ENCODE measurements around the gene NAV2. TPM values are rescaled to one million over a fixed set of nuclear protein-coding genes. Genes with fewer than 3 reads are reported as not detected.

Gene NAV2
- total RNA-seq, 1 donor from 2014 or later = 0.39 TPM

GRCh38 chr11:20047006-20047768, 334.6 kb downstream of the NAV2 start:
- intact Hi-C loops (cut with micrococcal nuclease) = no loop called here
- Mint-ChIP-seq H3K27ac (no peak overlapping the region), H3K9me3 (no peaks in the 10 kb centered on the region), H3K4me3 (ENCODE audit: low read depth) (no peak overlapping the region), H3K4me1 (ENCODE audit: low read depth) (no peaks in the 10 kb centered on the region), H3K27me3 (ENCODE audit: low read depth) (no peaks in the 10 kb centered on the region), H3K36me3 (ENCODE audit: low read depth) (no peaks in the 10 kb centered on the region)
- DNase-seq (ENCODE audit: low spot score) = no peak

- Mint-ChIP-seq H3K9me3 (no peaks in the 10 kb centered on the region), H3K4me3 (ENCODE audit: low read depth) (no peak overlapping the region), H3K27me3 (ENCODE audit: low read depth) (no peaks in the 10 kb centered on the region), H3K27ac (no peak overlapping the region), H3K4me1 (ENCODE audit: low read depth) (no peaks in the 10 kb centered on the region), H3K36me3 (ENCODE audit: low read depth) (no peaks in the 10 kb centered on the region)
- intact Hi-C loops (cut with micrococcal nuclease) = no loop called here
- no peak for DNase-seq (ENCODE audit: low spot score)
These were observed 335.1 kb downstream of the NAV2 start for GRCh38 chr11:20047769-20048154.

GRCh38 chr11:20048246-20048645, 335.6 kb downstream of the NAV2 start:
- Mint-ChIP-seq H3K4me1 (ENCODE audit: low read depth) (no peaks in the 10 kb centered on the region), H3K27ac (no peak overlapping the region), H3K36me3 (ENCODE audit: low read depth) (no peaks in the 10 kb centered on the region), H3K4me3 (ENCODE audit: low read depth) (no peak overlapping the region), H3K9me3 (no peaks in the 10 kb centered on the region), H3K27me3 (ENCODE audit: low read depth) (no peaks in the 10 kb centered on the region)
- DNase-seq (ENCODE audit: low spot score) = no peak
- intact Hi-C loops (cut with micrococcal nuclease) = no loop called here

DNA sequence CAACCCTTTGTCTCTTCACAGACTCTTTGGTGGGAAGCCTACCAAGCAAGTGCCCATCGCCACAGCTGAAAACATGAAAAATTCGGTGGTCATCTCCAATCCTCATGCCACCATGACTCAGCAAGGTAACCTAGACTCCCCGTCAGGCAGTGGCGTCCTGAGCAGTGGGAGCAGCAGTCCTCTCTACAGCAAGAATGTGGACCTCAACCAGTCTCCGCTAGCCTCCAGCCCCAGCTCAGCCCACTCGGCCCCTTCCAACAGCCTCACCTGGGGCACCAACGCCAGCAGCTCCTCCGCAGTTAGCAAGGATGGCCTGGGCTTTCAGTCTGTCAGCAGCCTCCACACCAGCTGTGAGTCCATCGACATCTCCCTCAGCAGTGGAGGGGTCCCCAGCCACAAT, 336.1 kb downstream of the NAV2 start:
- H3K27ac Mint-ChIP-seq = no peak overlapping the region
- no peak overlapping the region for H3K4me3 Mint-ChIP-seq (ENCODE audit: low read depth)
- no peaks in the 10 kb centered on the region for H3K9me3 Mint-ChIP-seq
- intact Hi-C loops (cut with micrococcal nuclease) = no loop called here
- H3K27me3 Mint-ChIP-seq (ENCODE audit: low read depth) = no peaks in the 10 kb centered on the region
- no peaks in the 10 kb centered on the region for H3K4me1 Mint-ChIP-seq (ENCODE audit: low read depth)
- no peaks in the 10 kb centered on the region for H3K36me3 Mint-ChIP-seq (ENCODE audit: low read depth)
- no peak for DNase-seq (ENCODE audit: low spot score)

- H3K27ac Mint-ChIP-seq = no peak overlapping the region
These were observed 336.6 kb downstream of the NAV2 start for GRCh38 chr11:20049231-20049630.

GRCh38 chr11:20050048-20050447, 337.4 kb downstream of the NAV2 start:
- H3K27ac Mint-ChIP-seq = no peak overlapping the region
- no peak for DNase-seq (ENCODE audit: low spot score)
- H3K9me3 Mint-ChIP-seq = no peaks in the 10 kb centered on the region
- peaks cover 2% of the 10 kb centered on the region for H3K27me3 Mint-ChIP-seq (ENCODE audit: low read depth)
- intact Hi-C loops (cut with micrococcal nuclease) = no loop called here
- no peaks in the 10 kb centered on the region for H3K36me3 Mint-ChIP-seq (ENCODE audit: low read depth)
- H3K4me3 Mint-ChIP-seq (ENCODE audit: low read depth) = no peak overlapping the region
- H3K4me1 Mint-ChIP-seq (ENCODE audit: low read depth) = no peaks in the 10 kb centered on the region

More at GRCh38 chr11:20049231-20049630, 336.6 kb downstream of the NAV2 start:
- H3K9me3 Mint-ChIP-seq = no peaks in the 10 kb centered on the region
- no peak overlapping the region for H3K4me3 Mint-ChIP-seq (ENCODE audit: low read depth)
- intact Hi-C loops (cut with micrococcal nuclease) = no loop called here
- no peak for DNase-seq (ENCODE audit: low spot score)
- no peaks in the 10 kb centered on the region for H3K27me3 Mint-ChIP-seq (ENCODE audit: low read depth)
- no peaks in the 10 kb centered on the region for H3K36me3 Mint-ChIP-seq (ENCODE audit: low read depth)
- no peaks in the 10 kb centered on the region for H3K4me1 Mint-ChIP-seq (ENCODE audit: low read depth)

- H3K36me3 Mint-ChIP-seq (ENCODE audit: low read depth) = no peaks in the 10 kb centered on the region
- H3K27me3 Mint-ChIP-seq (ENCODE audit: low read depth) = peaks cover 2% of the 10 kb centered on the region
- H3K4me3 Mint-ChIP-seq (ENCODE audit: low read depth) = no peak overlapping the region
- no peak for DNase-seq (ENCODE audit: low spot score)
- H3K27ac Mint-ChIP-seq = no peak overlapping the region
- no peaks in the 10 kb centered on the region for H3K9me3 Mint-ChIP-seq
- intact Hi-C loops (cut with micrococcal nuclease) = no loop called here
- H3K4me1 Mint-ChIP-seq (ENCODE audit: low read depth) = no peaks in the 10 kb centered on the region
These were observed 338.1 kb downstream of the NAV2 start for GRCh38 chr11:20050551-20051333.

GRCh38 chr11:20051469-20052399, 339.1 kb downstream of the NAV2 start:
- Mint-ChIP-seq H3K27me3 (ENCODE audit: low read depth) (peaks cover 2% of the 10 kb centered on the region), H3K4me1 (ENCODE audit: low read depth) (no peaks in the 10 kb centered on the region), H3K36me3 (ENCODE audit: low read depth) (no peaks in the 10 kb centered on the region), H3K27ac (no peak overlapping the region), H3K9me3 (no peaks in the 10 kb centered on the region), H3K4me3 (ENCODE audit: low read depth) (no peak overlapping the region)
- DNase-seq (ENCODE audit: low spot score) = no peak
- intact Hi-C loops (cut with micrococcal nuclease) = no loop called here

GRCh38 chr11:20053572-20053971, 340.9 kb downstream of the NAV2 start:
- no peak overlapping the region for H3K4me3 Mint-ChIP-seq (ENCODE audit: low read depth)
- intact Hi-C loops (cut with micrococcal nuclease) = no loop called here

DNA sequence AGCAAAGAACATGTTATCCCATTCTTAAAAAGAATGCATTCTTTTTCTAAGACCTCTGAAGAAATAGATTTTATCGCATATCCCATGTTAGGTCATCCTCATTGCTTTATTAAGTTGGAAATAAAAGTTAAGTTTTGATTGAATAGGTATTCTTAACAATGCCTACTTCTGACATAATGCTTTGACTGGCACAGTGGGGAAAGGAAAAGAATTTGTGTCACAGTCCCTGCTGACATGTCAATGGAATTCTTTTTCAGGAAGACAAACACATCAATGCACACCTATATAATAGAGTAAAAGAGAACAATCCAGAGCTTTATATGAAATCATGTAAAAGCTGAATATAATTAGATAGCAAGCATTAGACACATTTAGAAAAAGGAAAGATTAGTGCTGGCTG, 341.9 kb downstream of the NAV2 start:
- no peak for DNase-seq (ENCODE audit: low spot score)
- no peak overlapping the region for H3K4me3 Mint-ChIP-seq (ENCODE audit: low read depth)
- H3K27me3 Mint-ChIP-seq (ENCODE audit: low read depth) = peaks cover 2% of the 10 kb centered on the region
- no peaks in the 10 kb centered on the region for H3K4me1 Mint-ChIP-seq (ENCODE audit: low read depth)
- no peaks in the 10 kb centered on the region for H3K9me3 Mint-ChIP-seq
- intact Hi-C loops (cut with micrococcal nuclease) = no loop called here
- no peak overlapping the region for H3K27ac Mint-ChIP-seq
- no peaks in the 10 kb centered on the region for H3K36me3 Mint-ChIP-seq (ENCODE audit: low read depth)

More at GRCh38 chr11:20053572-20053971, 340.9 kb downstream of the NAV2 start:
- Mint-ChIP-seq H3K36me3 (ENCODE audit: low read depth) (no peaks in the 10 kb centered on the region), H3K27me3 (ENCODE audit: low read depth) (peaks cover 2% of the 10 kb centered on the region), H3K27ac (no peak overlapping the region), H3K9me3 (no peaks in the 10 kb centered on the region), H3K4me1 (ENCODE audit: low read depth) (no peaks in the 10 kb centered on the region)
- no peak for DNase-seq (ENCODE audit: low spot score)

DNA sequence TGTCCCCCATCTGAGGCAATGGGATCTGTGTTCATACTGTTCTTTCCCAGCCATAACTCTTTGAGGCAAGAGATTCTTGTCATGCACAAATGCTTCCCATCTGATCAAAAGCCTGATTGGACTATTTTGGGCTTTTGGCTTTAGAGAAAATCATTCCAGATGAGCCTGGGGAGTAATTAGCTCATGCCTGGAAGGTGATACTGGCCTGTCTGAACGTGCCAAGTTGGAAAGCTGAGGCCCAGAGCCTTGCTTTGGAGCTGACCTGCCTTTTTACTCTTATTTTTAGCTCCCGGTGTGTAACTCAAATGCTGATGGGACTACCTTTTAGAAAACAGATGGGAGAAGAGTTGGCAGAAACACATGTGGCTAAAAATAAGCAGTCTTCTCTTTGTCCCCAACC, 342.7 kb downstream of the NAV2 start:
- no peak overlapping the region for H3K4me3 Mint-ChIP-seq (ENCODE audit: low read depth)
- no peak overlapping the region for H3K27ac Mint-ChIP-seq
- DNase-seq (ENCODE audit: low spot score) = no peak
- intact Hi-C loops (cut with micrococcal nuclease) = no loop called here
- H3K27me3 Mint-ChIP-seq (ENCODE audit: low read depth) = peaks cover 2% of the 10 kb centered on the region
- no peaks in the 10 kb centered on the region for H3K4me1 Mint-ChIP-seq (ENCODE audit: low read depth)
- no peaks in the 10 kb centered on the region for H3K9me3 Mint-ChIP-seq
- H3K36me3 Mint-ChIP-seq (ENCODE audit: low read depth) = no peaks in the 10 kb centered on the region

DNA sequence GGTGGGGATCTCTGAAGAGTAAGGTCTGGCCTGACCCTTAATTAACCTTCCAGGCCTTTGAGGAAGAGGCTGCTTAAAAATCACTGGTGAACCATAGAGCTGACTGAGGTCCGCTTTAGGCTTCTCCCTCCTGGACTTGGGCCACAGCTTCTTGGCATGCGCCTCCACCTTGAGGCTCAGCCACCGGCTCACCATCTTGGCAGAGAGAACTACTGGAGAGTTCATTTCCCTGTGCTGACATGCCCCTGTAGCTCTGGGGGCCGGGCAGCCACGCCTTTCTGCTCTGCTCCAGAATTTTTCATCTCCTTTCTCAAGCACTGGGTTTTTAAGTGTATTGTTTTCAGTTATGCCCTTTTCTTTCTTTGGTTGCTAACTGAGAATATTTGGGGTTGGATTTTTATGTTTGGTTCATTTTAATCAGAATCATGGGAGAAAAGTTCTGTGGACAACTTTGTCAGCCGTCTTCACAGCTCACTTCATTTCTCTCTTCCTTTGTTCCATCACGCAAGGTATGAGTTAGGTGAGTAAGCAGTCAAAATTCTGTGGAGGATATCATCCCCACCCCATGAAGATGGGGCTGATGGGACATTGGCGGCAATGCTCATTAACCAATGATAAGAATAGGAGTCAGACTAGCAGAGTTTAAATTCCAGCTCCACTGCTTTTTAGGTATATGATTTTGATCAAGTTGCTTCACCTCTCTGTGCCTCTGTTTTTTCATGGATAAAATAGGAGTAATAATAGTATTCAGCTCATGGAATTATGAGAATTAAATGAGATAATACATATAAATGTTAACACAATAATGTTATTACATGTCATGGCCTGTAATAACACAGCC, 343.7 kb downstream of the NAV2 start:
- H3K27me3 Mint-ChIP-seq (ENCODE audit: low read depth) = peaks cover 2% of the 10 kb centered on the region
- H3K36me3 Mint-ChIP-seq (ENCODE audit: low read depth) = no peaks in the 10 kb centered on the region
- no peaks in the 10 kb centered on the region for H3K9me3 Mint-ChIP-seq

More for the DNA sequence above, 343.7 kb downstream of the NAV2 start:
- no peak for DNase-seq (ENCODE audit: low spot score)
- Mint-ChIP-seq H3K4me3 (ENCODE audit: low read depth) (no peak overlapping the region), H3K27ac (no peak overlapping the region), H3K4me1 (ENCODE audit: low read depth) (no peaks in the 10 kb centered on the region)
- intact Hi-C loops (cut with micrococcal nuclease) = no loop called here
